Stimulated activated naive CD8-positive, alpha-beta T cell treated with anti-CD3 and anti-CD28 coated beads, Interleukin-15, amount 100 ng/mL, for 72 hours (primary cell): ENCODE results near the gene TBC1D17.

Experiments
- ATAC-seq: fragments of 150-1000 bp; cut with Tn5 transposase; 2 replicates; pipeline ENCODE4 v1.10.0; 2021; ENCODE audit warnings: mild to moderate bottlenecking, moderate library complexity
- DNase-seq, 2 donors: peaks; one replicate each; pipeline ENCODE4 v3.0.0; 2021 to 2022
- H3K27ac Mint-ChIP-seq, 2 donors: one replicate each; pipeline ENCODE4 v1.8.0; 2022; ENCODE audit warnings: mild to moderate bottlenecking in 2 of 2, mixed read lengths in 2 of 2, moderate library complexity in 2 of 2
- H3K27me3 Mint-ChIP-seq: one replicate; pipeline ENCODE4 v1.8.0; 2022; ENCODE audit warnings: mixed read lengths
- H3K4me1 Mint-ChIP-seq: one replicate; pipeline ENCODE4 v1.8.0; 2022; ENCODE audit warnings: mild to moderate bottlenecking, mixed read lengths
- H3K4me3 Mint-ChIP-seq, 2 donors: one replicate each; pipeline ENCODE4 v1.8.0; 2022; ENCODE audit warnings: mild to moderate bottlenecking in 2 of 2, mixed read lengths in 2 of 2, moderate library complexity in 1 of 2
- H3K9me3 Mint-ChIP-seq, 2 donors: one replicate each; pipeline ENCODE4 v1.8.0; 2022; ENCODE audit warnings: mixed read lengths in 2 of 2

TBC1D17 gene

GRCh38 chr19:49875857-49876421 lies 1.6 kb upstream of the TBC1D17 start:
- Mint-ChIP-seq H3K4me3 (no peak overlapping the region), H3K27ac (no peak overlapping the region)
- no peak for ATAC-seq

GRCh38 chr19:49876422-49877019 lies 981 bp upstream of the TBC1D17 start:
- ATAC-seq (peak; percentile 64), DNase-seq (peak; percentile 98 to 99)
- H3K27ac Mint-ChIP-seq = no peak overlapping the region
- no peak overlapping the region for H3K4me3 Mint-ChIP-seq
- H3K4me1 Mint-ChIP-seq = peaks cover 50% of the 10 kb centered on the region
- no peaks in the 10 kb centered on the region for H3K9me3 Mint-ChIP-seq
- H3K27me3 Mint-ChIP-seq = no peaks in the 10 kb centered on the region

More at GRCh38 chr19:49875857-49876421, 1.6 kb upstream of the TBC1D17 start:
- Mint-ChIP-seq H3K27me3 (no peaks in the 10 kb centered on the region), H3K9me3 (no peaks in the 10 kb centered on the region), H3K4me1 (peaks cover 50% of the 10 kb centered on the region)
- peak in 1 of 2 donors; percentile 57 for DNase-seq

GRCh38 chr19:49877879-49878743 lies 609 bp downstream of the TBC1D17 start:
- peak; percentile 86 for ATAC-seq

GRCh38 chr19:49878744-49879070 lies 1.2 kb downstream of the TBC1D17 start:
- peaks cover 39% of the 10 kb centered on the region for H3K4me1 Mint-ChIP-seq
- H3K4me3 Mint-ChIP-seq = no peak overlapping the region
- H3K27ac Mint-ChIP-seq = no peak overlapping the region
- ATAC-seq = no peak
- H3K27me3 Mint-ChIP-seq = no peaks in the 10 kb centered on the region
- no peaks in the 10 kb centered on the region for H3K9me3 Mint-ChIP-seq
- DNase-seq = no peak

More at GRCh38 chr19:49877879-49878743, 609 bp downstream of the TBC1D17 start:
- Mint-ChIP-seq H3K4me1 (peaks cover 39% of the 10 kb centered on the region), H3K4me3 (no peak overlapping the region), H3K9me3 (no peaks in the 10 kb centered on the region), H3K27me3 (no peaks in the 10 kb centered on the region), H3K27ac (no peak overlapping the region)
- peak; percentile 99 for DNase-seq

GRCh38 chr19:49879243-49879963 lies 1.9 kb downstream of the TBC1D17 start:
- Mint-ChIP-seq H3K9me3 (no peaks in the 10 kb centered on the region), H3K4me1 (peaks cover 33% of the 10 kb centered on the region), H3K27ac (no peak overlapping the region), H3K4me3 (peak overlapping the region in 1 of 2 donors; percentile 27), H3K27me3 (no peaks in the 10 kb centered on the region)
- DNase-seq (no peak), ATAC-seq (no peak)

- no peak for ATAC-seq
- H3K27me3 Mint-ChIP-seq = no peaks in the 10 kb centered on the region
- H3K9me3 Mint-ChIP-seq = no peaks in the 10 kb centered on the region
- H3K4me1 Mint-ChIP-seq = peaks cover 24% of the 10 kb centered on the region
- DNase-seq = no peak
- H3K4me3 Mint-ChIP-seq = no peak overlapping the region
- H3K27ac Mint-ChIP-seq = no peak overlapping the region
These were observed 2.8 kb downstream of the TBC1D17 start for GRCh38 chr19:49880162-49880869.

GRCh38 chr19:49881186-49881585 lies 3.7 kb downstream of the TBC1D17 start:
- Mint-ChIP-seq H3K4me1 (peaks cover 17% of the 10 kb centered on the region), H3K27ac (no peak overlapping the region), H3K9me3 (no peaks in the 10 kb centered on the region), H3K27me3 (no peaks in the 10 kb centered on the region), H3K4me3 (peak overlapping the region in 1 of 2 donors; percentile 22)
- DNase-seq (no peak), ATAC-seq (no peak)

GRCh38 chr19:49881672-49882394 lies 4.3 kb downstream of the TBC1D17 start:
- H3K9me3 Mint-ChIP-seq = no peaks in the 10 kb centered on the region
- ATAC-seq = no peak
- no peak for DNase-seq
- peaks cover 17% of the 10 kb centered on the region for H3K4me1 Mint-ChIP-seq
- H3K27ac Mint-ChIP-seq = no peak overlapping the region
- no peaks in the 10 kb centered on the region for H3K27me3 Mint-ChIP-seq
- H3K4me3 Mint-ChIP-seq = no peak overlapping the region

- DNase-seq (no peak), ATAC-seq (no peak)
- H3K4me3 Mint-ChIP-seq = no peak overlapping the region
- H3K9me3 Mint-ChIP-seq = no peaks in the 10 kb centered on the region
- H3K27me3 Mint-ChIP-seq = no peaks in the 10 kb centered on the region
- no peak overlapping the region for H3K27ac Mint-ChIP-seq
- H3K4me1 Mint-ChIP-seq = peaks cover 17% of the 10 kb centered on the region
These were observed 5.1 kb downstream of the TBC1D17 start for GRCh38 chr19:49882643-49883042.

- ATAC-seq (no peak), DNase-seq (no peak)
- Mint-ChIP-seq H3K27ac (no peak overlapping the region), H3K9me3 (no peaks in the 10 kb centered on the region), H3K4me1 (peaks cover 14% of the 10 kb centered on the region), H3K27me3 (no peaks in the 10 kb centered on the region), H3K4me3 (no peak overlapping the region)
These were observed 5.6 kb downstream of the TBC1D17 start for GRCh38 chr19:49883094-49883493.

- DNase-seq (no peak), ATAC-seq (no peak)
- H3K4me3 Mint-ChIP-seq = no peak overlapping the region
- H3K4me1 Mint-ChIP-seq = peaks cover 11% of the 10 kb centered on the region
- no peaks in the 10 kb centered on the region for H3K27me3 Mint-ChIP-seq
- no peak overlapping the region for H3K27ac Mint-ChIP-seq
- H3K9me3 Mint-ChIP-seq = no peaks in the 10 kb centered on the region
These were observed 6.6 kb downstream of the TBC1D17 start for GRCh38 chr19:49884109-49884508.

- Mint-ChIP-seq H3K4me3 (no peak overlapping the region), H3K9me3 (no peaks in the 10 kb centered on the region), H3K27ac (no peak overlapping the region), H3K4me1 (peaks cover 14% of the 10 kb centered on the region), H3K27me3 (no peaks in the 10 kb centered on the region)
- ATAC-seq = no peak
- DNase-seq = no peak
These were observed 7.3 kb downstream of the TBC1D17 start for GRCh38 chr19:49884760-49885159.

- peak overlapping the region in 1 of 2 donors; percentile 12 for H3K27ac Mint-ChIP-seq
- no peak for DNase-seq
- H3K27me3 Mint-ChIP-seq = no peaks in the 10 kb centered on the region
- no peak for ATAC-seq
- no peak overlapping the region for H3K4me3 Mint-ChIP-seq
- peaks cover 30% of the 10 kb centered on the region for H3K4me1 Mint-ChIP-seq
- H3K9me3 Mint-ChIP-seq = no peaks in the 10 kb centered on the region
These were observed 9.6 kb downstream of the TBC1D17 start for GRCh38 chr19:49887037-49887664.
